Neural cell (in vitro differentiated cells): ENCODE results near the gene TUBD1. TPM values are rescaled to one million over a fixed set of nuclear protein-coding genes. Genes with fewer than 3 reads are reported as not detected.
"Not testable (repeated sequence)": the region's sequence is repeated elsewhere in the genome, so short reads cannot be mapped to it uniquely, and the experiment has no call there.

Source experiments
- H2AFZ ChIP-seq: fragments of 200-600, 300-800 bp; sonication (generic), shearing (Covaris generic); 2 replicates; pipeline ENCODE4 v1.6.0; 2014; ENCODE audit warnings: low read depth, mild to moderate bottlenecking, antibody characterized with exemption, low read length, moderate library complexity
- H3F3A ChIP-seq: fragments of 200-600 bp; shearing (Covaris generic); 2 replicates; pipeline ENCODE4 v1.6.1; 2016; ENCODE audit warnings: mild to moderate bottlenecking, moderate library complexity, mixed read lengths, antibody characterized with exemption, low read length; ENCODE audit not compliant: insufficient read depth, poor library complexity, severe bottlenecking
- H3K27ac ChIP-seq: fragments of 200-600, 300-800 bp; sonication (generic), shearing (Covaris generic); 2 replicates; pipeline ENCODE4 v1.5.1; 2014; ENCODE audit warnings: mild to moderate bottlenecking, low read length, moderate library complexity
- H3K27me3 ChIP-seq: fragments of 300-800, 200-600 bp; sonication (generic), shearing (Covaris generic); 2 replicates; pipeline ENCODE4 v1.6.0; 2014; ENCODE audit warnings: mild to moderate bottlenecking, low read depth, low read length, moderate library complexity; ENCODE audit not compliant: insufficient read depth
- H3K36me3 ChIP-seq: fragments of 300-800, 200-600 bp; sonication (generic), shearing (Covaris generic); 2 replicates; pipeline ENCODE4 v1.5.1; 2014; ENCODE audit warnings: mild to moderate bottlenecking, antibody characterized with exemption, low read length, moderate library complexity; ENCODE audit not compliant: insufficient read depth
- H3K4me2 ChIP-seq: fragments of 300-800, 200-600 bp; sonication (generic), shearing (Covaris generic); 2 replicates; pipeline ENCODE4 v1.6.0; 2014; ENCODE audit warnings: mild to moderate bottlenecking, low read length
- H3K4me3 ChIP-seq: fragments of 300-800, 200-600 bp; sonication (generic), shearing (Covaris generic); 2 replicates; pipeline ENCODE4 v1.5.1; 2014; ENCODE audit warnings: mild to moderate bottlenecking, low read length, moderate library complexity
- H3K79me2 ChIP-seq: fragments of 200-600 bp; shearing (Covaris generic); replicated peaks from 2 replicates; pipeline ENCODE4 v1.6.0; 2014; ENCODE audit warnings: mild to moderate bottlenecking, low read length, moderate library complexity; ENCODE audit not compliant: insufficient read depth
- H3K9ac ChIP-seq: fragments of 300-800, 200-600 bp; sonication (generic), shearing (Covaris generic); 2 replicates; pipeline ENCODE4 v1.6.1; 2016; ENCODE audit warnings: mild to moderate bottlenecking, low read length, mixed read lengths
- H3K9me2 ChIP-seq: fragments of 200-600 bp; shearing (Covaris generic); 2 replicates; pipeline ENCODE4 v1.6.1; 2016; ENCODE audit warnings: mild to moderate bottlenecking, low read length, mixed read lengths; ENCODE audit not compliant: insufficient read depth
- H3K9me3 ChIP-seq: fragments of 200-600, 300-800 bp; sonication (generic), shearing (Covaris generic); 2 replicates; pipeline ENCODE4 v1.6.1; 2016; ENCODE audit warnings: mild to moderate bottlenecking, mixed run types, low read length, moderate library complexity, mixed read lengths
- H4K20me1 ChIP-seq: fragments of 200-600 bp; shearing (Covaris generic); 2 replicates; pipeline ENCODE4 v1.6.1; 2016; ENCODE audit warnings: mild to moderate bottlenecking, mixed run types; ENCODE audit not compliant: insufficient read depth
- CTCF ChIP-seq: fragments of 450-650 bp; IDR thresholded peaks from 2 replicates; pipeline ENCODE4 v1.5.1; 2014; ENCODE audit warnings: antibody characterized with exemption, mild to moderate bottlenecking, moderate library complexity; ENCODE audit not compliant: poor library complexity, severe bottlenecking
- EP300 ChIP-seq: fragments of 450-650 bp; conservative IDR thresholded peaks from 2 replicates; pipeline ENCODE4 v1.6.1; 2014; ENCODE audit warnings: antibody characterized with exemption, mild to moderate bottlenecking, moderate library complexity; ENCODE audit not compliant: poor library complexity, severe bottlenecking
- EZH2 ChIP-seq: fragments of 200-600, 300-800 bp; shearing (Covaris generic), sonication (generic); IDR thresholded peaks from 2 replicates; pipeline ENCODE4 v1.6.1; 2014; ENCODE audit warnings: antibody characterized with exemption, low read length, borderline replicate concordance, mild to moderate bottlenecking; ENCODE audit not compliant: insufficient read depth, poor library complexity, severe bottlenecking
- MXI1 ChIP-seq: fragments of 450-650 bp; conservative IDR thresholded peaks from 2 replicates; pipeline ENCODE4 v1.6.1; 2014; ENCODE audit warnings: antibody characterized with exemption, mild to moderate bottlenecking; ENCODE audit not compliant: poor library complexity, severe bottlenecking
- POLR2AphosphoS5 ChIP-seq: IDR thresholded peaks from 2 replicates; pipeline ENCODE4 v1.6.1; 2012
- RAD21 ChIP-seq: fragments of 450-650 bp; conservative IDR thresholded peaks from 2 replicates; pipeline ENCODE4 v1.6.1; 2014; ENCODE audit warnings: antibody characterized with exemption, mild to moderate bottlenecking, moderate library complexity
- REST ChIP-seq: IDR thresholded peaks from 2 replicates; pipeline ENCODE4 v1.6.1; 2012; ENCODE audit warnings: borderline replicate concordance
- SMC3 ChIP-seq: fragments of 450-650 bp; conservative IDR thresholded peaks from 2 replicates; pipeline ENCODE4 v1.6.1; 2014; ENCODE audit warnings: antibody characterized with exemption, mild to moderate bottlenecking, moderate library complexity; ENCODE audit not compliant: poor library complexity
- TAF1 ChIP-seq: IDR thresholded peaks from 2 replicates; pipeline ENCODE4 v1.6.1; 2012; ENCODE audit warnings: low read depth
- polyA plus RNA-seq: library from polyadenylated mRNA; depleted of rRNA; stranded (reverse); fragments of >200 nt; gene quantifications from 2 replicates; pipeline ENCODE4 v1.2.3, GENCODE V29; 2014

The TUBD1 gene
- polyA plus RNA-seq, 1 donor from 2014 or later, result 12.3 TPM

GRCh38 chr17:59829217-59830006 is 63.3 kb downstream of the TUBD1 start:
- H3K4me2 ChIP-seq, result no peak overlapping the region
- no peaks in the 10 kb centered on the region for H3K9me3 ChIP-seq
- TF ChIP-seq EP300 (no peak), RAD21 (no peak), TAF1 (no peak), EZH2 (no peak), CTCF (no peak), SMC3 (no peak), POLR2AphosphoS5 (no peak), REST (no peak), MXI1 (no peak)
- no peaks in the 10 kb centered on the region for H3K36me3 ChIP-seq
- no peak overlapping the region for H3K27ac ChIP-seq
- H3K79me2 ChIP-seq, result no peaks in the 10 kb centered on the region
- no peak overlapping the region for H3K9ac ChIP-seq
- no peaks in the 10 kb centered on the region for H3K9me2 ChIP-seq
- H3F3A ChIP-seq, result no peaks in the 10 kb centered on the region
- no peaks in the 10 kb centered on the region for H3K27me3 ChIP-seq
- no peak overlapping the region for H2AFZ ChIP-seq
- no peaks in the 10 kb centered on the region for H4K20me1 ChIP-seq
- no peak overlapping the region for H3K4me3 ChIP-seq

GRCh38 chr17:59828819-59829216 is 63.9 kb downstream of the TUBD1 start:
- H3K27ac ChIP-seq, H3K9me2 ChIP-seq, H3K27me3 ChIP-seq, H3K36me3 ChIP-seq, H3K9ac ChIP-seq, H3K9me3 ChIP-seq, H3K79me2 ChIP-seq, H2AFZ ChIP-seq, H3K4me2 ChIP-seq, H3F3A ChIP-seq, H4K20me1 ChIP-seq, H3K4me3 ChIP-seq: not testable (repeated sequence)

GRCh38 chr17:59828478-59828760 is 64.3 kb downstream of the TUBD1 start:
- TF ChIP-seq SMC3, result no peak
- no peak for TF ChIP-seq POLR2AphosphoS5
- no peak for TF ChIP-seq EP300
- TF ChIP-seq TAF1, result no peak
- TF ChIP-seq EZH2, result no peak
- no peak for TF ChIP-seq MXI1
- TF ChIP-seq RAD21, result no peak
- no peak for TF ChIP-seq REST
- TF ChIP-seq CTCF, result no peak
- Histone ChIP-seq H3K27me3 (no peaks in the 10 kb centered on the region), H3K4me3 (no peak overlapping the region), H3F3A (no peaks in the 10 kb centered on the region), H3K79me2 (no peaks in the 10 kb centered on the region), H3K9ac (no peak overlapping the region), H3K4me2 (no peak overlapping the region), H4K20me1 (no peaks in the 10 kb centered on the region), H3K9me2 (no peaks in the 10 kb centered on the region), H3K36me3 (no peaks in the 10 kb centered on the region), H3K9me3 (no peaks in the 10 kb centered on the region), H3K27ac (no peak overlapping the region), H2AFZ (no peak overlapping the region)
